Mesenchymal stem cell (in vitro differentiated cells and primary cell): ENCODE measurements around the gene IKZF5.

Source experiments
- DNase-seq: peaks from one replicate; pipeline ENCODE4 v3.0.0-alpha.2; 2013
- H2AFZ ChIP-seq: one replicate; pipeline ENCODE4 v1.6.1; 2013; ENCODE audit warnings: low read depth, mild to moderate bottlenecking, control low read depth, inconsistent platforms, low read length, moderate library complexity
- H2AK5ac ChIP-seq: 2 replicates; pipeline ENCODE4 v1.6.1; 2013; ENCODE audit warnings: low read length, moderate library complexity, mild to moderate bottlenecking, inconsistent platforms; ENCODE audit not compliant: severe bottlenecking
- H2BK120ac ChIP-seq: one replicate; pipeline ENCODE4 v1.6.1; 2013; ENCODE audit warnings: low read depth, mild to moderate bottlenecking, inconsistent platforms, low read length, moderate library complexity
- H2BK12ac ChIP-seq, 2 experiments: one replicate each; pipeline ENCODE4 v1.6.1; 2013; ENCODE audit warnings: inconsistent platforms in 2 of 2, low read length in 2 of 2, mild to moderate bottlenecking in 2 of 2, moderate library complexity in 2 of 2, control low read depth in 1 of 2
- H2BK15ac ChIP-seq: one replicate; pipeline ENCODE4 v1.6.1; 2013; ENCODE audit warnings: mild to moderate bottlenecking, low read depth, inconsistent platforms; ENCODE audit not compliant: poor library complexity, severe bottlenecking
- H2BK5ac ChIP-seq: 2 replicates; pipeline ENCODE4 v1.6.1; 2013; ENCODE audit warnings: low read depth, mild to moderate bottlenecking, low read length, control low read depth, inconsistent platforms; ENCODE audit not compliant: poor library complexity, severe bottlenecking
- H3K14ac ChIP-seq, 2 experiments: one replicate each; pipeline ENCODE4 v1.6.1; 2013; ENCODE audit warnings: inconsistent platforms in 2 of 2, low read length in 2 of 2, control low read depth in 1 of 2, mild to moderate bottlenecking in 1 of 2, moderate library complexity in 1 of 2
- H3K18ac ChIP-seq, 2 experiments: one replicate each; pipeline ENCODE4 v1.6.1; 2013; ENCODE audit warnings: inconsistent platforms in 2 of 2, low read length in 2 of 2, control low read depth in 1 of 2, low read depth in 1 of 2, mild to moderate bottlenecking in 1 of 2
- H3K23ac ChIP-seq, 2 experiments: one replicate each; pipeline ENCODE4 v1.6.1; 2013; ENCODE audit warnings: inconsistent platforms in 2 of 2, low read length in 2 of 2, mild to moderate bottlenecking in 2 of 2, moderate library complexity in 2 of 2, control low read depth in 1 of 2
- H3K27ac ChIP-seq: 2 replicates; pipeline ENCODE4 v1.5.1; 2013; ENCODE audit warnings: mild to moderate bottlenecking, moderate library complexity, low read length, control low read depth, inconsistent platforms; ENCODE audit not compliant: poor library complexity, severe bottlenecking
- H3K27me3 ChIP-seq, 2 experiments: 2 replicates each; pipeline versions ENCODE4 v1.6.1 to v1.7.0; 2013; ENCODE audit warnings: low read length in 2 of 2, mild to moderate bottlenecking in 2 of 2, moderate library complexity in 2 of 2, control low read depth in 1 of 2, inconsistent platforms in 1 of 2; ENCODE audit not compliant: control insufficient read depth in 1 of 2, insufficient read depth in 1 of 2
- H3K36me3 ChIP-seq, 2 experiments: 2 replicates each; pipeline versions ENCODE4 v1.6.1 to v1.7.0; 2013; ENCODE audit warnings: low read length in 2 of 2, control low read depth in 1 of 2, inconsistent platforms in 1 of 2, low read depth in 1 of 2, mild to moderate bottlenecking in 1 of 2; ENCODE audit not compliant: insufficient read depth in 2 of 2, control insufficient read depth in 1 of 2
- H3K4ac ChIP-seq, 2 experiments: one replicate each; pipeline ENCODE4 v1.6.1; 2013; ENCODE audit warnings: inconsistent platforms in 2 of 2, low read length in 2 of 2, mild to moderate bottlenecking in 2 of 2, moderate library complexity in 2 of 2, control low read depth in 1 of 2, low read depth in 1 of 2
- H3K4me1 ChIP-seq: 2 replicates; pipeline ENCODE4 v1.6.1; 2013; ENCODE audit warnings: low read depth, low read length, control low read depth; ENCODE audit not compliant: control insufficient read depth, insufficient read depth
- H3K4me2 ChIP-seq: 2 replicates; pipeline ENCODE4 v1.6.1; 2013; ENCODE audit warnings: low read length, mild to moderate bottlenecking, inconsistent platforms; ENCODE audit not compliant: poor library complexity, severe bottlenecking
- H3K4me3 ChIP-seq, 2 experiments: 2 replicates each; pipeline versions ENCODE4 v1.5.1 to v1.7.0; 2013; ENCODE audit warnings: low read length in 2 of 2, mild to moderate bottlenecking in 2 of 2, control low read depth in 1 of 2, low read depth in 1 of 2; ENCODE audit not compliant: insufficient read depth in 1 of 2
- H3K79me1 ChIP-seq: replicated peaks from 2 replicates; pipeline ENCODE4 v1.6.1; 2013; ENCODE audit warnings: mild to moderate bottlenecking, control low read depth, low read length, inconsistent platforms; ENCODE audit not compliant: poor library complexity, severe bottlenecking
- H3K9ac ChIP-seq: 2 replicates; pipeline ENCODE4 v1.7.0; 2013; ENCODE audit warnings: mild to moderate bottlenecking, low read length, moderate library complexity
- H3K9me3 ChIP-seq: 2 replicates; pipeline ENCODE4 v1.7.0; 2013; ENCODE audit warnings: mild to moderate bottlenecking, low read length; ENCODE audit not compliant: control insufficient read depth
- H4K8ac ChIP-seq: one replicate; pipeline ENCODE4 v1.6.1; 2013; ENCODE audit warnings: inconsistent platforms, mild to moderate bottlenecking, low read length, moderate library complexity
- H4K91ac ChIP-seq: one replicate; pipeline ENCODE4 v1.6.1; 2013; ENCODE audit warnings: mild to moderate bottlenecking, low read length, inconsistent platforms
- WGBS: methylation state at CpG from one replicate; pipeline ENCODE4 v1.1.7; 2013; ENCODE audit warnings: mixed read lengths; 5-methylcytosine and 5-hydroxymethylcytosine counted together

The IKZF5 gene

DNA sequence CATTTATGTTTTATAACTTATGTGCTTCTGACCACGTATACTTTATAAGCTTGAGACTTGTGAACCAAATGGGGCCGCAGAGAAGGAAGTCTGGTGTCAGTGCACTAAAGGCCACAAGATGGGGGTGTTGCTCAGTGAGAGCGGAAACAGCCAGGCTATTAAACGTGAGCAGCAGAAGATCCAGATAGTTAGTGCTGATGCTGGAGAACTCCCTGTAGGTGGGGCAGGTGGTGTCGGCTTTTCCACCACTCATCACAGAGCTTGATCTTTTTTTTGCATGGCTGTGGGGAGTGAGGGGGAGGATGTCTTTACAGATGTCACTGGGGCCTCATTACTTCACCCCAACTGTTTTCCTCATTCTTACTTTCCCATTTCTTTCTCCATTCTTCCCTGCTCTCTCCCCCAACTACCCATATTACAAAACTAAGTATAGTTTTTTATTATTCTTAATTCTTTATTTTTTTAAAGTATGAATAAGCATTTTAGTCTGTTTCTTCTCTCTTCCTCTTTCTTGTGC is 34.9 kb upstream of the IKZF5 start:
- Histone ChIP-seq H2AK5ac (no peak overlapping the region), H3K27ac (no peak overlapping the region), H3K9ac (no peak overlapping the region), H2AFZ (no peak overlapping the region), H3K36me3 (peaks cover 0 to 11% of the 10 kb centered on the region in 2 experiments), H4K8ac (no peak overlapping the region), H3K27me3 (no peaks in the 10 kb centered on the region), H3K79me1 (no peaks in the 10 kb centered on the region), H3K4ac (no peak overlapping the region), H3K14ac (no peak overlapping the region), H3K18ac (no peak overlapping the region), H4K91ac (no peak overlapping the region), H3K4me2 (no peak overlapping the region), H3K9me3 (no peaks in the 10 kb centered on the region), H2BK15ac (no peak overlapping the region), H3K4me1 (no peaks in the 10 kb centered on the region), H2BK120ac (no peak overlapping the region), H2BK12ac (no peak overlapping the region), H3K4me3 (no peak overlapping the region), H3K23ac (no peak overlapping the region), H2BK5ac (no peak overlapping the region)
- DNase-seq: peak; percentile 69
- WGBS: 9% methylated on average over 4 of the region's 5 CpGs

DNA sequence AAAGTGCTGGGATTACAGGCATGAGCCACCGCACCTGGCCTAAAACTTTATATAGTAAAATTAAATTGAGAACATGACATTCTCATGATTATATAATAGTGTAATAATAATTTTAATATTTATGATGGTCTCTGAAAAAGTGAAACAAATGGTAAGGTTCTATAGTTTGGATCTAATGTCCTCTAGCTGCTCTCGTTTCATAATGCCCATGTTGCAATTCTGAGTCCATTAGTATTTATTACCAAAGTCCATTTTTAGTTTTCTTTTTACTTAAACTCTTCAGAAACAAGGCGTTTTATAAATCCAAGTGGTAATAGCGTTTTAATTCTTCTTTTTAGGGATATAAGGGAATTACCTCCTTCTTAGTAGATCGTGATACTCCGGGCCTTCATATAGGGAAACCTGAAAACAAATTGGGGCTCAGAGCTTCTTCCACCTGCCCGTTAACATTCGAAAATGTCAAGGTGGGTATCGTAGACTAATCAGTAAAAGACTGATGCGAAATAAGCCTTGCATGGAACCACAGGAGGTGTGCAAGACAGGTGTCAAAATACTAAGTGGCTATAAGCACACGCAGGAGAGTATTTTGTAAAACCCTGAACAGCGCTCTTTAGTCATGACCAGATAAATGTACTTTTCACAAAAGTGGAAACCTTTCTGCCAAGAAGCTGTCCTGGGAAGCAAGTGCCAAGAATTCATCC is 34.3 kb upstream of the IKZF5 start:
- H4K91ac ChIP-seq: no peak overlapping the region
- no peaks in the 10 kb centered on the region for H3K9me3 ChIP-seq
- no peak overlapping the region for H2BK15ac ChIP-seq
- no peaks in the 10 kb centered on the region for H3K4me1 ChIP-seq
- H2AK5ac ChIP-seq: no peak overlapping the region
- no peak overlapping the region for H3K9ac ChIP-seq
- no peak overlapping the region for H2BK12ac ChIP-seq
- H3K18ac ChIP-seq: no peak overlapping the region
- no peak overlapping the region for H2BK120ac ChIP-seq
- no peak overlapping the region for H3K4ac ChIP-seq
- H3K27me3 ChIP-seq: no peaks in the 10 kb centered on the region
- H2BK5ac ChIP-seq: no peak overlapping the region
- no peak overlapping the region for H3K23ac ChIP-seq
- H3K14ac ChIP-seq: no peak overlapping the region
- no peak overlapping the region for H3K27ac ChIP-seq
- DNase-seq: no peak
- H3K4me3 ChIP-seq: no peak overlapping the region
- no peak overlapping the region for H4K8ac ChIP-seq
- no peaks in the 10 kb centered on the region for H3K79me1 ChIP-seq
- no peak overlapping the region for H3K4me2 ChIP-seq
- no peak overlapping the region for H2AFZ ChIP-seq
- H3K36me3 ChIP-seq: peaks cover 0 to 8% of the 10 kb centered on the region in 2 experiments
- 84% methylated on average over 10 of the region's 12 CpGs for WGBS

DNA sequence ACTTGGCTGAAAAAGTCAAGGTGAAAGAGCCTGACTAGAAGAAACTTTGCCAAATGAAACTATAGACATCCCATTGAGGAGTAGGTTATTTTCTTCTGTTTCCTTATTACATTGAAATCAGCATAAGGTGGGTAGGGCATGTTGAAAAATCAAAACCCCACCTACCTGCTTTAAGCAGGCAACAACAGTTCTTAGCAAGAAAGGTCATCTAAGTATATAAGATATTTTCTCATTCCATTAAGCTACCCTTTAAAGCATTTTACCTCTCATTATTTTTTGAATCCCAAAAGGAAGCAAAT is 31.0 kb upstream of the IKZF5 start:
- no peak overlapping the region for H3K4ac ChIP-seq
- H3K36me3 ChIP-seq: peaks cover 0 to 17% of the 10 kb centered on the region in 2 experiments
- H3K14ac ChIP-seq: no peak overlapping the region
- no peaks in the 10 kb centered on the region for H3K79me1 ChIP-seq
- DNase-seq: no peak
- H4K8ac ChIP-seq: no peak overlapping the region
- no peaks in the 10 kb centered on the region for H3K9me3 ChIP-seq
- no peak overlapping the region for H3K27ac ChIP-seq
- no peak overlapping the region for H2BK5ac ChIP-seq
- no peak overlapping the region for H2AFZ ChIP-seq
- H3K18ac ChIP-seq: no peak overlapping the region
- H3K4me3 ChIP-seq: no peak overlapping the region
- H2BK120ac ChIP-seq: no peak overlapping the region
- H3K23ac ChIP-seq: no peak overlapping the region
- no peak overlapping the region for H2BK12ac ChIP-seq
- H3K4me2 ChIP-seq: no peak overlapping the region
- H3K9ac ChIP-seq: no peak overlapping the region
- H2AK5ac ChIP-seq: no peak overlapping the region
- no peak overlapping the region for H2BK15ac ChIP-seq
- no peak overlapping the region for H4K91ac ChIP-seq
- H3K27me3 ChIP-seq: no peaks in the 10 kb centered on the region
- H3K4me1 ChIP-seq: no peaks in the 10 kb centered on the region

DNA sequence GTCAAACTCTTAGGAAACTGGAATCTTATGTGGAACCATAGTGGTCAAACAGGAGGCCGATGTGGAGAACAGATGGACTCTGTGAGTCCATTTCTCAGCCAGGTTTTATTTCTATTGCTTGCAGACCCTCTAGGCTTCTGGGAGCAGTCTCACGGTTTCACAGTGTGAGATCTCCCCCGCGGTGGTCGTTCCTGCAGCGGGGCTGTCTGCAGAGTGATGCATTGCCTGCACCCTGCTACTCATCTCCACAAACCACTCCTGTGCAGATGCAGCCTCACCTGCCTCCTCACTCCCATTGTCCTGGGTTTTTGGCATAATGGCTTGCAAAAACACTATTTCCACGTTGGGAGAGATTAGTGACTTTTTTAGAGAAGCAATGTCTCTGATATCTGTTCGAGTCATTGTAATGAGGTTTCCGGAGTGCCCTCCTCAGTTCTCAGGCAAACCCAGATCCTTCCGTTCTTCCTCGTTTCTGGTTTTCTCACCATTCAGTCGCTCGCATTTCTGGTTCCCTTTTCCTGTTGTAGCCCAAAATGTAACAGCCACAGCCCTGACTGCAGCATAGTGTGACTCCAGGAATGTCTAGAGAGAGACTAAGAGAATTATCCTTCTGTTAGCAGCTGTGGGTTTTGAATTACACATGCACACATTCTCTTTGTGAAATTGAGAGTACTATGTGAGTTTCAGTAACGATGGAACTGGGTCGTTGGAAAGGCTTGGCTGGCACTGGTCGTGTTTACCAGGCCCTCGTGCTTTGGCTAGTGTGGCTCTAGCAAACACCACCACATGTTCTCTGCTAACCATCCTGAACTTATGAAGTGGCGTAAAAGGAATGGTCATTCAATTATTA is 30.4 kb upstream of the IKZF5 start:
- no peak overlapping the region for H3K14ac ChIP-seq
- no peak overlapping the region for H3K23ac ChIP-seq
- 79% methylated on average over 17 of the region's 18 CpGs for WGBS
- no peak overlapping the region for H2AFZ ChIP-seq
- H3K9me3 ChIP-seq: no peaks in the 10 kb centered on the region
- no peak overlapping the region for H3K27ac ChIP-seq
- no peak overlapping the region for H3K4me2 ChIP-seq
- H2BK5ac ChIP-seq: no peak overlapping the region
- H2BK12ac ChIP-seq: no peak overlapping the region
- H3K36me3 ChIP-seq: peaks cover 0 to 17% of the 10 kb centered on the region in 2 experiments
- no peak overlapping the region for H3K4me3 ChIP-seq
- no peaks in the 10 kb centered on the region for H3K4me1 ChIP-seq
- no peak overlapping the region for H3K9ac ChIP-seq
- no peak overlapping the region for H2AK5ac ChIP-seq
- no peak overlapping the region for H2BK15ac ChIP-seq
- H3K27me3 ChIP-seq: no peaks in the 10 kb centered on the region
- no peak overlapping the region for H3K18ac ChIP-seq
- no peak overlapping the region for H3K4ac ChIP-seq
- no peak overlapping the region for H4K8ac ChIP-seq
- H4K91ac ChIP-seq: no peak overlapping the region
- DNase-seq: no peak
- no peaks in the 10 kb centered on the region for H3K79me1 ChIP-seq
- no peak overlapping the region for H2BK120ac ChIP-seq
